KOPT-K1 (cell line): ENCODE data around the gene SKA2.
"Not testable (repeated sequence)": the region's sequence is repeated elsewhere in the genome, so short reads cannot be mapped to it uniquely, and the experiment has no call there.

Experiments
- H3K27ac ChIP-seq: fragments of 200-600 bp; sonication (generic); 2 replicates; pipeline ENCODE4 v1.5.1; 2016; ENCODE audit warnings: antibody characterized with exemption, mild to moderate bottlenecking, low read depth, low read length; ENCODE audit not compliant: poor library complexity, severe bottlenecking
- H3K36me3 ChIP-seq: fragments of 200-600 bp; sonication (generic); 2 replicates; pipeline ENCODE4 v1.5.1; 2017; ENCODE audit warnings: antibody characterized with exemption, mild to moderate bottlenecking, low read length, moderate library complexity; ENCODE audit not compliant: insufficient read depth
- H3K9me3 ChIP-seq: fragments of 200-600 bp; sonication (generic); 2 replicates; pipeline ENCODE4 v1.5.1; 2017; ENCODE audit warnings: antibody characterized with exemption, low read length, mild to moderate bottlenecking; ENCODE audit not compliant: insufficient read depth, poor library complexity, severe bottlenecking

Gene SKA2

GRCh38 chr17:59165933-59166342 lies 11.0 kb upstream of the SKA2 start:
- Histone ChIP-seq H3K36me3 (peaks cover 77% of the 10 kb centered on the region), H3K27ac (no peak overlapping the region), H3K9me3 (no peaks in the 10 kb centered on the region)

- Histone ChIP-seq H3K27ac (no peak overlapping the region), H3K36me3 (peaks cover 62% of the 10 kb centered on the region), H3K9me3 (no peaks in the 10 kb centered on the region)
These were observed 6.5 kb upstream of the SKA2 start for GRCh38 chr17:59161477-59161876.

- Histone ChIP-seq H3K27ac (peak overlapping the region; percentile 60), H3K9me3 (no peaks in the 10 kb centered on the region), H3K36me3 (peaks cover 61% of the 10 kb centered on the region)
These were observed 5.4 kb upstream of the SKA2 start for GRCh38 chr17:59160157-59161025.

- Histone ChIP-seq H3K27ac (peak within 1 kb of the TSS; percentile 98), H3K36me3 (peaks cover 16% of the 10 kb centered on the region), H3K9me3 (no peaks in the 10 kb centered on the region)
These were observed 622 bp upstream of the SKA2 start, which contains the start of gene PRR11 for GRCh38 chr17:59155439-59156177. PRR11 (plus strand) TSS chr17:59155746; CDS start chr17:59169753, 14,007 bp downstream.

- no peaks in the 10 kb centered on the region for H3K9me3 ChIP-seq
- peaks cover 16% of the 10 kb centered on the region for H3K36me3 ChIP-seq
- peak overlapping the region; percentile 98 for H3K27ac ChIP-seq
These were observed 680 bp downstream of the SKA2 start for GRCh38 chr17:59154292-59154720.

- peaks cover 24% of the 10 kb centered on the region for H3K36me3 ChIP-seq
- no peaks in the 10 kb centered on the region for H3K9me3 ChIP-seq
- H3K27ac ChIP-seq = peak overlapping the region; percentile 98
These were observed 2.1 kb downstream of the SKA2 start for GRCh38 chr17:59152925-59153324.

GRCh38 chr17:59151591-59151990 lies 3.4 kb downstream of the SKA2 start:
- H3K36me3 ChIP-seq = peaks cover 23% of the 10 kb centered on the region
- no peaks in the 10 kb centered on the region for H3K9me3 ChIP-seq
- H3K27ac ChIP-seq = peak overlapping the region; percentile 32

- H3K9me3 ChIP-seq = no peaks in the 10 kb centered on the region
- H3K36me3 ChIP-seq = peaks cover 23% of the 10 kb centered on the region
- peak overlapping the region; percentile 32 for H3K27ac ChIP-seq
These were observed 4.0 kb downstream of the SKA2 start for GRCh38 chr17:59151006-59151405.

GRCh38 chr17:59149841-59150511 lies 5.0 kb downstream of the SKA2 start:
- Histone ChIP-seq H3K9me3 (no peaks in the 10 kb centered on the region), H3K36me3 (peaks cover 33% of the 10 kb centered on the region), H3K27ac (peak overlapping the region; percentile 32)

GRCh38 chr17:59149051-59149450 lies 5.9 kb downstream of the SKA2 start:
- H3K9me3 ChIP-seq = no peaks in the 10 kb centered on the region
- peak overlapping the region; percentile 25 for H3K27ac ChIP-seq
- H3K36me3 ChIP-seq = peaks cover 42% of the 10 kb centered on the region

GRCh38 chr17:59145571-59146096 lies 9.4 kb downstream of the SKA2 start:
- Histone ChIP-seq H3K36me3 (peaks cover 62% of the 10 kb centered on the region), H3K9me3 (no peaks in the 10 kb centered on the region), H3K27ac (no peak overlapping the region)

GRCh38 chr17:59141860-59142259 lies 13.1 kb downstream of the SKA2 start:
- no peak overlapping the region for H3K27ac ChIP-seq
- no peaks in the 10 kb centered on the region for H3K9me3 ChIP-seq
- peaks cover 57% of the 10 kb centered on the region for H3K36me3 ChIP-seq

- peaks cover 54% of the 10 kb centered on the region for H3K36me3 ChIP-seq
These were observed 15.0 kb downstream of the SKA2 start for GRCh38 chr17:59139939-59140338.

GRCh38 chr17:59138339-59138738 lies 16.6 kb downstream of the SKA2 start:
- not testable (repeated sequence) for H3K9me3 ChIP-seq, H3K27ac ChIP-seq
- H3K36me3 ChIP-seq = peaks cover 45% of the 10 kb centered on the region

More at GRCh38 chr17:59139939-59140338, 15.0 kb downstream of the SKA2 start:
- Histone ChIP-seq H3K27ac (no peak overlapping the region), H3K9me3 (no peaks in the 10 kb centered on the region)

- peaks cover 80% of the 10 kb centered on the region for H3K36me3 ChIP-seq
- no peak overlapping the region for H3K27ac ChIP-seq
- no peaks in the 10 kb centered on the region for H3K9me3 ChIP-seq
These were observed 23.9 kb downstream of the SKA2 start for GRCh38 chr17:59131131-59131530.
